ENCODE data around the gene CHERP.
"Not testable (repeated sequence)": the region's sequence is repeated elsewhere in the genome, so short reads cannot be mapped to it uniquely, and the experiment has no call there.

DNA sequence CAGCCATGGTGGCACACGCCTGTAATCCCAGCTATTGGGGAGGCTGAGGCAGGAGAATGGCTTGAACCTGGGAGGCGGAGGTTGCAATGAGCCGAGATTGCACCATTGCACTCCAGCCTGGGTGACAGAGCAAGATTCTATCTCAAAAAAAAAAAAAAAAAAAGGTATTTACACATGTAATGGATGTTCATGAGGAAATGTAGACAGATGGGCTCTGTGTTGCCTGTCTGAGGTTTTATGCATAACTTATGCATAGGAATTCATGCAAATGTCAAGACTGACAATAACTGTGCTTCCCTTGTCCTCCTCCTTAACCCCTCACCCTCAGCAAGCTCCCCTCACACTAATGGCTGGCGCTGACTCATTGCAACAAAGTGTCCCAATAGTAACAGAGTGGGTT is 55.8 kb downstream of the CHERP start:
- TF ChIP-seq SUZ12 (IDR thresholded peaks at IDR 0.05); ELF4 (IDR thresholded peaks at IDR 0.05); FOXM1 (IDR thresholded peaks at IDR 0.05; ENCODE audit: borderline replicate concordance); NFRKB (IDR thresholded peaks at IDR 0.05); ZNF384 (IDR thresholded peaks at IDR 0.05); BHLHE40 (IDR thresholded peaks at IDR 0.05; ENCODE audit: borderline replicate concordance); SP1 (IDR thresholded peaks at IDR 0.05); FOXK2 (IDR thresholded peaks at IDR 0.05); ARNT (IDR thresholded peaks at IDR 0.05); LEF1 (IDR thresholded peaks at IDR 0.05; ENCODE audit: borderline replicate concordance); CTBP1 (IDR thresholded peaks at IDR 0.05; ENCODE audit: borderline replicate concordance); HDGF (IDR thresholded peaks at IDR 0.05; ENCODE audit: borderline replicate concordance): not testable (repeated sequence)
